ENCODE results near the gene PKNOX2.

DNA sequence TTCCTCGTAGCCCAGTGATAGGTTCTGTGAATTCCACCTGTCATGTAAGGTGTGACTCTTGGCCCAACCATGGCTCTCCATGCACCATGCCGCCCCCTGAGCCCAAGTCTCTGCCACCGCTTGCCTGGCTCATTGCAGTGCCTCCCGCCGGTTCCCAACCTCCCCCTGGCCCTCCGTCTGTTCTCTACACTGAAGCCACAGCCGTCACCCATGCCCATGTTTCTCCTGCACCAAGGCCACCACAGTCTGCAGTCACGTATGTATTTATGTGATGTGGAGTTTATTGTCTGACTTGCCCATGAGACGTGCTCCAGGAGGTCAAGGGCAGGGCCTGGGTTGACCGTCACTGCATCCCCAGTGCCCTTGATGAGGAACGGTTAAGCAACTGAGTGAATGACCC is 35.9 kb downstream of the PKNOX2 start:
- TF ChIP-seq, protein P1, sequence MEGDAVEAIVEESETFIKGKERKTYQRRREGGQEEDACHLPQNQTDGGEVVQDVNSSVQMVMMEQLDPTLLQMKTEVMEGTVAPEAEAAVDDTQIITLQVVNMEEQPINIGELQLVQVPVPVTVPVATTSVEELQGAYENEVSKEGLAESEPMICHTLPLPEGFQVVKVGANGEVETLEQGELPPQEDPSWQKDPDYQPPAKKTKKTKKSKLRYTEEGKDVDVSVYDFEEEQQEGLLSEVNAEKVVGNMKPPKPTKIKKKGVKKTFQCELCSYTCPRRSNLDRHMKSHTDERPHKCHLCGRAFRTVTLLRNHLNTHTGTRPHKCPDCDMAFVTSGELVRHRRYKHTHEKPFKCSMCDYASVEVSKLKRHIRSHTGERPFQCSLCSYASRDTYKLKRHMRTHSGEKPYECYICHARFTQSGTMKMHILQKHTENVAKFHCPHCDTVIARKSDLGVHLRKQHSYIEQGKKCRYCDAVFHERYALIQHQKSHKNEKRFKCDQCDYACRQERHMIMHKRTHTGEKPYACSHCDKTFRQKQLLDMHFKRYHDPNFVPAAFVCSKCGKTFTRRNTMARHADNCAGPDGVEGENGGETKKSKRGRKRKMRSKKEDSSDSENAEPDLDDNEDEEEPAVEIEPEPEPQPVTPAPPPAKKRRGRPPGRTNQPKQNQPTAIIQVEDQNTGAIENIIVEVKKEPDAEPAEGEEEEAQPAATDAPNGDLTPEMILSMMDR (IDR thresholded peaks at IDR 0.05; ENCODE audit: low read length), result no peak
- TF ChIP-seq EZH2 (optimal IDR thresholded peaks at IDR 0.05; ENCODE audit: low read depth, low read length) (no peak), EZH2phosphoT487 (IDR thresholded peaks at IDR 0.05; ENCODE audit: low read length) (no peak)
